Measurements from ENCODE around the gene SMIM29. TPM values are rescaled to one million over a fixed set of nuclear protein-coding genes. Genes with fewer than 3 reads are reported as not detected.

The SMIM29 gene
- polyA plus RNA-seq, 4 donors: 10.8 to 17.3 (median 14.4) TPM

DNA sequence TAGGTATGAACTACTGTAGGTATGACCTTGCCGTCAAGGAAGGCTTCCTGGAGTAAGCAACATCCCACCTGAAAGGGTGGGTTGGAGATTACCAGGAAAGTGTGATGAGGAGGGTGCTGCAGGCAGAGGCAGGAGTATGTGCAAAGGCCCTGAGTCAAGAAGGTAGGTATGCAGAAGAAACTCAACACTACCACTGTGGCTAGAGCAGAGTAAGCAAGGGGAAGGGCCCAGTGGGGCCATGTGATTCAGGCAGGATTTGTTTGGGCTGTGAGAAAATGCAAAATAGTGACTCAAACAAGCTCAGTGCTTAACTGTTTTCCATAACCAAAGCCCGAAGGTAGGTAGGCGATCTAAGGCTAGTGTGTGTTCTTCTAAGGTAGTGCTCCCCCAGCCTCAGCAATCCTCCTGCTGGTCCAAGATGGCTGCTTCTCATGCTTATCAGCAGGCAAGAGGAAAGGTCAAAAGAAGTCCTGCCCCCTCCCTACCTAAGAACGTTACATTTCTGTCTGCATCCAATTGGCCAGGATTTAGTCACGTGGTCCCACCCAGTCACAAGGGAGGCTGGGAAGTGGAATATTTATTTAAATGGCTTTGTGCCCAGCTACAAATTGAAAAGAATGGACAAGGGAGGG, 48.4 kb downstream of the SMIM29 start:
- DNase-seq (ENCODE audit: low read depth in 4 of 4, low spot score in 2 of 4): no peak

GRCh38 chr6:34196833-34197195, 52.0 kb downstream of the SMIM29 start:
- no peak for DNase-seq (ENCODE audit: low read depth in 4 of 4, low spot score in 2 of 4)

Other genes starting within 250 kb of the SMIM29 start
- under 1 TPM; 0.56 to 0.71 (median 0.62) TPM for gene GRM4, start 102.9 kb downstream of the SMIM29 start, polyA plus RNA-seq (ENCODE audit: insufficient read length in 4 of 4)
- gene HMGA1, start 12.1 kb downstream of the SMIM29 start, polyA plus RNA-seq (ENCODE audit: insufficient read length in 4 of 4): 100 to 1,000 TPM in 3 of 4 donors, 10 to 100 TPM in 1; 87.8 to 176 (median 138) TPM
- gene NUDT3, start 143.7 kb upstream of the SMIM29 start, polyA plus RNA-seq (ENCODE audit: insufficient read length in 4 of 4): 10 to 100 TPM; 14.8 to 28.1 (median 21.9) TPM
- 1,000 to 10,000 TPM; 1,098 to 1,629 (median 1,403) TPM for gene RPS10, start 177.1 kb upstream of the SMIM29 start, polyA plus RNA-seq (ENCODE audit: insufficient read length in 4 of 4)
- 1 to 10 TPM in 2 of 4 donors, under 1 TPM in 2; 0.65 to 1.2 (median 0.84) TPM for gene PACSIN1, start 217.1 kb upstream of the SMIM29 start, polyA plus RNA-seq (ENCODE audit: insufficient read length in 4 of 4)

All from left renal cortex interstitium (tissue), 4 donors.